ENCODE measurements around the gene LCN9. TPM values are rescaled to one million over a fixed set of nuclear protein-coding genes. Genes with fewer than 3 reads are reported as not detected.

LCN9 gene
- total RNA-seq, 1 experiment from 2014 or later, result not detected

GRCh38 chr9:135692410-135692809 lies 29.3 kb downstream of the LCN9 start:
- H3K9ac ChIP-seq (ENCODE audit: low read length), result no peak overlapping the region
- no peaks in the 10 kb centered on the region for H3K36me3 ChIP-seq (ENCODE audit: low read depth, low read length)
- H3K79me2 ChIP-seq (ENCODE audit: low read length), result no peaks in the 10 kb centered on the region
- no peaks in the 10 kb centered on the region for H3K4me1 ChIP-seq (ENCODE audit: insufficient read depth, low read length)
- no peak overlapping the region for H3K4me2 ChIP-seq (ENCODE audit: low read length)
- H3K4me3 ChIP-seq (ENCODE audit: low read length), result no peak overlapping the region
- intact Hi-C loops (cut with micrococcal nuclease), result no loop called here
- ATAC-seq, result no peak
- H3F3A ChIP-seq (ENCODE audit: low read length, unreplicated experiment), result no peaks in the 10 kb centered on the region
- H3K9me3 ChIP-seq (ENCODE audit: low read length), result no peaks in the 10 kb centered on the region
- no peak overlapping the region for H2AFZ ChIP-seq (ENCODE audit: low read length)
- no peaks in the 10 kb centered on the region for H3K27me3 ChIP-seq (ENCODE audit: low read length)
- no peaks in the 10 kb centered on the region for H3K9me2 ChIP-seq (replicated peaks; ENCODE audit: low read length)
- BruUV-seq (replicated peaks), result no TSS peak
- ChIA-PET POLR2A (ENCODE audit: unreplicated experiment) (no interaction called here), CTCF (no interaction called here)
- TF ChIP-seq EZH2 (IDR thresholded peaks at IDR 0.05; ENCODE audit: low read length, unreplicated experiment), result no peak
- no peak for TF ChIP-seq EZH2phosphoT487 (IDR thresholded peaks at IDR 0.05; ENCODE audit: borderline replicate concordance, low read length)
- no peaks in the 10 kb centered on the region for H4K20me1 ChIP-seq (ENCODE audit: low read length)
- H3K27ac ChIP-seq (ENCODE audit: low read length), result no peak overlapping the region
- no peak for DNase-seq

- no peak overlapping the region for H3K27ac ChIP-seq (ENCODE audit: low read length)
- no peaks in the 10 kb centered on the region for H3K9me3 ChIP-seq (ENCODE audit: low read length)
- no peaks in the 10 kb centered on the region for H3F3A ChIP-seq (ENCODE audit: low read length, unreplicated experiment)
- no peak for TF ChIP-seq EZH2 (IDR thresholded peaks at IDR 0.05; ENCODE audit: low read length, unreplicated experiment)
- TF ChIP-seq EZH2phosphoT487 (IDR thresholded peaks at IDR 0.05; ENCODE audit: borderline replicate concordance, low read length), result no peak
- TF ChIP-seq CTCF (conservative IDR thresholded peaks at IDR 0.05; ENCODE audit: low read depth, low read length), result no peak
- CTCF ChIA-PET, result no interaction called here
- H2AFZ ChIP-seq (ENCODE audit: low read length), result peak overlapping the region; percentile 32
- H3K9ac ChIP-seq (ENCODE audit: low read length), result no peak overlapping the region
- H3K27me3 ChIP-seq (ENCODE audit: low read length), result no peaks in the 10 kb centered on the region
- DNase-seq (peak; percentile 1), ATAC-seq (no peak)
- BruUV-seq (replicated peaks), result no TSS peak
- POLR2A ChIA-PET (ENCODE audit: unreplicated experiment), result no interaction called here
- no peaks in the 10 kb centered on the region for H3K4me1 ChIP-seq (ENCODE audit: insufficient read depth, low read length)
- no peak overlapping the region for H3K4me2 ChIP-seq (ENCODE audit: low read length)
- no peaks in the 10 kb centered on the region for H3K36me3 ChIP-seq (ENCODE audit: low read depth, low read length)
- H3K4me3 ChIP-seq (ENCODE audit: low read length), result no peak overlapping the region
- intact Hi-C loops (cut with micrococcal nuclease), result no loop called here
- H3K9me2 ChIP-seq (replicated peaks; ENCODE audit: low read length), result no peaks in the 10 kb centered on the region
- no peaks in the 10 kb centered on the region for H4K20me1 ChIP-seq (ENCODE audit: low read length)
- H3K79me2 ChIP-seq (ENCODE audit: low read length), result no peaks in the 10 kb centered on the region
Observed at GRCh38 chr9:135693265-135693664, 30.2 kb downstream of the LCN9 start.

- Histone ChIP-seq H3K9me3 (ENCODE audit: low read length) (no peaks in the 10 kb centered on the region), H3K27ac (ENCODE audit: low read length) (no peak overlapping the region), H3K4me3 (ENCODE audit: low read length) (no peak overlapping the region), H3K9ac (ENCODE audit: low read length) (no peak overlapping the region), H3K36me3 (ENCODE audit: low read depth, low read length) (no peaks in the 10 kb centered on the region), H3K4me1 (ENCODE audit: insufficient read depth, low read length) (no peaks in the 10 kb centered on the region), H3F3A (ENCODE audit: low read length, unreplicated experiment) (no peaks in the 10 kb centered on the region), H3K9me2 (replicated peaks; ENCODE audit: low read length) (no peaks in the 10 kb centered on the region), H4K20me1 (ENCODE audit: low read length) (no peaks in the 10 kb centered on the region), H2AFZ (ENCODE audit: low read length) (no peak overlapping the region), H3K4me2 (ENCODE audit: low read length) (no peak overlapping the region), H3K27me3 (ENCODE audit: low read length) (no peaks in the 10 kb centered on the region), H3K79me2 (ENCODE audit: low read length) (no peaks in the 10 kb centered on the region)
- ChIA-PET CTCF (no interaction called here), POLR2A (ENCODE audit: unreplicated experiment) (no interaction called here)
- ATAC-seq, result no peak
- TF ChIP-seq EZH2phosphoT487 (IDR thresholded peaks at IDR 0.05; ENCODE audit: borderline replicate concordance, low read length) (no peak), EZH2 (IDR thresholded peaks at IDR 0.05; ENCODE audit: low read length, unreplicated experiment) (no peak), CTCF (conservative IDR thresholded peaks at IDR 0.05; ENCODE audit: low read depth, low read length) (no peak)
- intact Hi-C loops (cut with micrococcal nuclease), result no loop called here
- no TSS peak for BruUV-seq (replicated peaks)
- no peak for DNase-seq
Observed at GRCh38 chr9:135693771-135694170, 30.7 kb downstream of the LCN9 start.
